ENCODE results near the gene CCM2. TPM values are rescaled to one million over a fixed set of nuclear protein-coding genes. Genes with fewer than 3 reads are reported as not detected.
A peak's percentile ranks its signal among the peaks of the same experiment; 100 is the strongest.

CCM2 gene
- total RNA-seq, 1 donor from 2014 or later: 34.1 TPM

GRCh38 chr7:44994877-44995554 is 5.0 kb upstream of the CCM2 start:
- Mint-ChIP-seq H3K36me3 (no peaks in the 10 kb centered on the region), H3K27me3 (ENCODE audit: low read depth) (no peaks in the 10 kb centered on the region), H3K27ac (no peak overlapping the region), H3K9me3 (no peaks in the 10 kb centered on the region), H3K4me3 (no peak overlapping the region), H3K4me1 (peaks cover 24% of the 10 kb centered on the region)
- DNase-seq (ENCODE audit: low spot score in 2 of 2, unreplicated experiment in 2 of 2): no peak
- no peak for TF ChIP-seq CTCF (IDR thresholded peaks at IDR 0.05; ENCODE audit: unreplicated experiment)

- no peaks in the 10 kb centered on the region for H3K27me3 Mint-ChIP-seq (ENCODE audit: low read depth)
- no peak for TF ChIP-seq CTCF (IDR thresholded peaks at IDR 0.05; ENCODE audit: unreplicated experiment)
- H3K9me3 Mint-ChIP-seq: no peaks in the 10 kb centered on the region
- no peak overlapping the region for H3K27ac Mint-ChIP-seq
- H3K36me3 Mint-ChIP-seq: no peaks in the 10 kb centered on the region
- DNase-seq (ENCODE audit: low spot score in 2 of 2, unreplicated experiment in 2 of 2): no peak
- H3K4me1 Mint-ChIP-seq: peaks cover 16% of the 10 kb centered on the region
- no peak overlapping the region for H3K4me3 Mint-ChIP-seq
These were observed 4.2 kb upstream of the CCM2 start for GRCh38 chr7:44995555-44996493.

GRCh38 chr7:44998153-44998871 is 1.7 kb upstream of the CCM2 start:
- Mint-ChIP-seq H3K4me3 (peak overlapping the region; percentile 85), H3K4me1 (peaks cover 22% of the 10 kb centered on the region), H3K9me3 (no peaks in the 10 kb centered on the region), H3K27me3 (ENCODE audit: low read depth) (no peaks in the 10 kb centered on the region), H3K36me3 (no peaks in the 10 kb centered on the region), H3K27ac (peak overlapping the region; percentile 54)
- no peak for DNase-seq (ENCODE audit: low spot score in 2 of 2, unreplicated experiment in 2 of 2)
- TF ChIP-seq CTCF (IDR thresholded peaks at IDR 0.05; ENCODE audit: unreplicated experiment): no peak

- TF ChIP-seq CTCF (IDR thresholded peaks at IDR 0.05; ENCODE audit: unreplicated experiment): no peak
- peaks cover 22% of the 10 kb centered on the region for H3K4me1 Mint-ChIP-seq
- peak; percentile 99 for DNase-seq (ENCODE audit: low spot score in 2 of 2, unreplicated experiment in 2 of 2)
These were observed 532 bp upstream of the CCM2 start for GRCh38 chr7:44999245-45000092.

More at GRCh38 chr7:44999245-45000092, 532 bp upstream of the CCM2 start:
- Mint-ChIP-seq H3K4me3 (peak overlapping the region; percentile 85), H3K27me3 (ENCODE audit: low read depth) (no peaks in the 10 kb centered on the region), H3K9me3 (no peaks in the 10 kb centered on the region), H3K27ac (peak overlapping the region; percentile 92), H3K36me3 (no peaks in the 10 kb centered on the region)
